Measurements from ENCODE around the gene OR14I1.

DNA sequence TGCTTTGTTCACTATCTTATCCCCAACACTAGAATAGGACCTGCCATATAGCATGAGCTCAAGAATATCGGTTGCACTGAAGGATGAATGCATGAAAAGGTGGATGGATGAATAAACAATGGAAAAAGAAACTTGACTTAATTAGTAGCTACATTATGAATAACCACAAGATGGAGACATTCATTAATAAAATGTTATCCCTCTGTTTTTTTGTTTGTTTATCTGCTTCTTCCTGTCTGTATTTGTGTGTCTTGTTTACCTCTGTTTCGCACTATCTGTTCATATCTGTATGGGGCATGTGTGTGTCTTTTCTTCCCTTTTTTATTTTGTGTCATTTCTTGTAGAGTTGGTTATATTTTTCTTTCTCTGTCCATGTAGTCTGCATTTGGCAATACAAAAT lies 1.1 kb upstream of the OR14I1 start:
- no peak for TF ChIP-seq EP300 (IDR thresholded peaks at IDR 0.05)
- TF ChIP-seq, protein P1, sequence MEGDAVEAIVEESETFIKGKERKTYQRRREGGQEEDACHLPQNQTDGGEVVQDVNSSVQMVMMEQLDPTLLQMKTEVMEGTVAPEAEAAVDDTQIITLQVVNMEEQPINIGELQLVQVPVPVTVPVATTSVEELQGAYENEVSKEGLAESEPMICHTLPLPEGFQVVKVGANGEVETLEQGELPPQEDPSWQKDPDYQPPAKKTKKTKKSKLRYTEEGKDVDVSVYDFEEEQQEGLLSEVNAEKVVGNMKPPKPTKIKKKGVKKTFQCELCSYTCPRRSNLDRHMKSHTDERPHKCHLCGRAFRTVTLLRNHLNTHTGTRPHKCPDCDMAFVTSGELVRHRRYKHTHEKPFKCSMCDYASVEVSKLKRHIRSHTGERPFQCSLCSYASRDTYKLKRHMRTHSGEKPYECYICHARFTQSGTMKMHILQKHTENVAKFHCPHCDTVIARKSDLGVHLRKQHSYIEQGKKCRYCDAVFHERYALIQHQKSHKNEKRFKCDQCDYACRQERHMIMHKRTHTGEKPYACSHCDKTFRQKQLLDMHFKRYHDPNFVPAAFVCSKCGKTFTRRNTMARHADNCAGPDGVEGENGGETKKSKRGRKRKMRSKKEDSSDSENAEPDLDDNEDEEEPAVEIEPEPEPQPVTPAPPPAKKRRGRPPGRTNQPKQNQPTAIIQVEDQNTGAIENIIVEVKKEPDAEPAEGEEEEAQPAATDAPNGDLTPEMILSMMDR (IDR thresholded peaks at IDR 0.05): no peak
- no peak for TF ChIP-seq POLR2A (IDR thresholded peaks at IDR 0.05)

Measured in ovary (tissue), 3 donors.